WTC11 (cell line): ENCODE data around the gene HOXA9.

Source experiments
- CREM ChIP-seq: sonication (generic); formaldehyde crosslinking; IDR thresholded peaks from 2 replicates; pipeline ENCODE4 v1.8.1; 2022; ENCODE audit warnings: mild to moderate bottlenecking, missing genetic modification reagents, moderate library complexity
- CTCF ChIP-seq: fragments of 200-600 bp; IDR thresholded peaks from 2 replicates; pipeline ENCODE4 v1.8.0; 2022; ENCODE audit warnings: antibody characterized with exemption
- ESRRA ChIP-seq: sonication (generic); formaldehyde crosslinking; IDR thresholded peaks from 2 replicates; pipeline ENCODE4 v1.8.1; 2022; ENCODE audit warnings: mild to moderate bottlenecking, missing genetic modification reagents, borderline replicate concordance
- JUN ChIP-seq: sonication (generic); formaldehyde crosslinking; IDR thresholded peaks from 2 replicates; pipeline ENCODE4 v1.8.0; 2023; ENCODE audit warnings: mild to moderate bottlenecking, missing genetic modification reagents
- KAT7 ChIP-seq: sonication (generic); formaldehyde crosslinking; IDR thresholded peaks from 2 replicates; pipeline ENCODE4 v1.8.1; 2023; ENCODE audit warnings: missing genetic modification reagents, mild to moderate bottlenecking, borderline replicate concordance
- MYBL2 ChIP-seq: sonication (generic); formaldehyde crosslinking; IDR thresholded peaks from 2 replicates; pipeline ENCODE4 v1.8.1; 2023; ENCODE audit warnings: mild to moderate bottlenecking, moderate library complexity, missing genetic modification reagents
- STAT6 ChIP-seq: sonication (generic); formaldehyde crosslinking; conservative IDR thresholded peaks from 2 replicates; pipeline ENCODE4 v1.8.1; 2023; ENCODE audit warnings: mild to moderate bottlenecking, low read depth, missing genetic modification reagents, moderate library complexity
- TEAD1 ChIP-seq: sonication (generic); formaldehyde crosslinking; IDR thresholded peaks from 2 replicates; pipeline ENCODE4 v1.8.0; 2022; ENCODE audit warnings: mild to moderate bottlenecking, missing genetic modification reagents
- TP53 ChIP-seq: sonication (generic); formaldehyde crosslinking; IDR thresholded peaks from 2 replicates; pipeline ENCODE4 v1.8.1; 2023; ENCODE audit warnings: mild to moderate bottlenecking, missing genetic modification reagents
- ZNF138 ChIP-seq: sonication (generic); formaldehyde crosslinking; conservative IDR thresholded peaks from 2 replicates; pipeline ENCODE4 v1.8.1; 2022; ENCODE audit warnings: mild to moderate bottlenecking, moderate library complexity, missing genetic modification reagents
- ZNF425 ChIP-seq: fragments of 250-450 bp; sonication (Bioruptor Pico); conservative IDR thresholded peaks from 2 replicates; pipeline ENCODE4 v1.9.0; 2021; ENCODE audit warnings: mild to moderate bottlenecking
- ZNF671 ChIP-seq: fragments of 250-450 bp; sonication (Bioruptor Pico); IDR thresholded peaks from 2 replicates; pipeline ENCODE4 v1.8.0; 2021; ENCODE audit warnings: mild to moderate bottlenecking
- TF ChIP-seq, protein P1 (sequence below): sonication (generic); formaldehyde crosslinking; IDR thresholded peaks from 2 replicates; pipeline ENCODE4 v1.8.1; 2023; ENCODE audit warnings: mild to moderate bottlenecking, missing genetic modification reagents, moderate library complexity
- TF ChIP-seq, protein P2 (sequence below): sonication (generic); formaldehyde crosslinking; IDR thresholded peaks from 2 replicates; pipeline ENCODE4 v1.8.0; 2023; ENCODE audit warnings: mild to moderate bottlenecking, missing genetic modification reagents

- TF ChIP-seq CTCF (no peak), ZNF425 (CRISPR knock-in tag) (no peak), ZNF671 (CRISPR knock-in tag) (no peak), CREM (CRISPR knock-in tag) (no peak), ESRRA (CRISPR knock-in tag) (no peak), TEAD1 (CRISPR knock-in tag) (no peak), JUN (CRISPR knock-in tag) (no peak), KAT7 (CRISPR knock-in tag) (no peak), TP53 (no peak), ZNF138 (CRISPR knock-in tag) (no peak), MYBL2 (CRISPR knock-in tag) (no peak), STAT6 (CRISPR knock-in tag) (no peak)
- TF ChIP-seq, protein P1, sequence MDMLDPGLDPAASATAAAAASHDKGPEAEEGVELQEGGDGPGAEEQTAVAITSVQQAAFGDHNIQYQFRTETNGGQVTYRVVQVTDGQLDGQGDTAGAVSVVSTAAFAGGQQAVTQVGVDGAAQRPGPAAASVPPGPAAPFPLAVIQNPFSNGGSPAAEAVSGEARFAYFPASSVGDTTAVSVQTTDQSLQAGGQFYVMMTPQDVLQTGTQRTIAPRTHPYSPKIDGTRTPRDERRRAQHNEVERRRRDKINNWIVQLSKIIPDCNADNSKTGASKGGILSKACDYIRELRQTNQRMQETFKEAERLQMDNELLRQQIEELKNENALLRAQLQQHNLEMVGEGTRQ = no peak
- TF ChIP-seq, protein P2, sequence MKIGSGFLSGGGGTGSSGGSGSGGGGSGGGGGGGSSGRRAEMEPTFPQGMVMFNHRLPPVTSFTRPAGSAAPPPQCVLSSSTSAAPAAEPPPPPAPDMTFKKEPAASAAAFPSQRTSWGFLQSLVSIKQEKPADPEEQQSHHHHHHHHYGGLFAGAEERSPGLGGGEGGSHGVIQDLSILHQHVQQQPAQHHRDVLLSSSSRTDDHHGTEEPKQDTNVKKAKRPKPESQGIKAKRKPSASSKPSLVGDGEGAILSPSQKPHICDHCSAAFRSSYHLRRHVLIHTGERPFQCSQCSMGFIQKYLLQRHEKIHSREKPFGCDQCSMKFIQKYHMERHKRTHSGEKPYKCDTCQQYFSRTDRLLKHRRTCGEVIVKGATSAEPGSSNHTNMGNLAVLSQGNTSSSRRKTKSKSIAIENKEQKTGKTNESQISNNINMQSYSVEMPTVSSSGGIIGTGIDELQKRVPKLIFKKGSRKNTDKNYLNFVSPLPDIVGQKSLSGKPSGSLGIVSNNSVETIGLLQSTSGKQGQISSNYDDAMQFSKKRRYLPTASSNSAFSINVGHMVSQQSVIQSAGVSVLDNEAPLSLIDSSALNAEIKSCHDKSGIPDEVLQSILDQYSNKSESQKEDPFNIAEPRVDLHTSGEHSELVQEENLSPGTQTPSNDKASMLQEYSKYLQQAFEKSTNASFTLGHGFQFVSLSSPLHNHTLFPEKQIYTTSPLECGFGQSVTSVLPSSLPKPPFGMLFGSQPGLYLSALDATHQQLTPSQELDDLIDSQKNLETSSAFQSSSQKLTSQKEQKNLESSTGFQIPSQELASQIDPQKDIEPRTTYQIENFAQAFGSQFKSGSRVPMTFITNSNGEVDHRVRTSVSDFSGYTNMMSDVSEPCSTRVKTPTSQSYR = no peak
Observed at GRCh38 chr7:27191161-27191731, 25.9 kb upstream of the HOXA9 start.
